Right hindlimb (tissue), 1 donor: ENCODE data around the gene LSR.

Source experiments
- DNase-seq: peaks from one replicate; pipeline ENCODE4 v3.0.0-alpha.2; 2018

Gene LSR, protein sequence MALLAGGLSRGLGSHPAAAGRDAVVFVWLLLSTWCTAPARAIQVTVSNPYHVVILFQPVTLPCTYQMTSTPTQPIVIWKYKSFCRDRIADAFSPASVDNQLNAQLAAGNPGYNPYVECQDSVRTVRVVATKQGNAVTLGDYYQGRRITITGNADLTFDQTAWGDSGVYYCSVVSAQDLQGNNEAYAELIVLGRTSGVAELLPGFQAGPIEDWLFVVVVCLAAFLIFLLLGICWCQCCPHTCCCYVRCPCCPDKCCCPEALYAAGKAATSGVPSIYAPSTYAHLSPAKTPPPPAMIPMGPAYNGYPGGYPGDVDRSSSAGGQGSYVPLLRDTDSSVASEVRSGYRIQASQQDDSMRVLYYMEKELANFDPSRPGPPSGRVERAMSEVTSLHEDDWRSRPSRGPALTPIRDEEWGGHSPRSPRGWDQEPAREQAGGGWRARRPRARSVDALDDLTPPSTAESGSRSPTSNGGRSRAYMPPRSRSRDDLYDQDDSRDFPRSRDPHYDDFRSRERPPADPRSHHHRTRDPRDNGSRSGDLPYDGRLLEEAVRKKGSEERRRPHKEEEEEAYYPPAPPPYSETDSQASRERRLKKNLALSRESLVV

DNA sequence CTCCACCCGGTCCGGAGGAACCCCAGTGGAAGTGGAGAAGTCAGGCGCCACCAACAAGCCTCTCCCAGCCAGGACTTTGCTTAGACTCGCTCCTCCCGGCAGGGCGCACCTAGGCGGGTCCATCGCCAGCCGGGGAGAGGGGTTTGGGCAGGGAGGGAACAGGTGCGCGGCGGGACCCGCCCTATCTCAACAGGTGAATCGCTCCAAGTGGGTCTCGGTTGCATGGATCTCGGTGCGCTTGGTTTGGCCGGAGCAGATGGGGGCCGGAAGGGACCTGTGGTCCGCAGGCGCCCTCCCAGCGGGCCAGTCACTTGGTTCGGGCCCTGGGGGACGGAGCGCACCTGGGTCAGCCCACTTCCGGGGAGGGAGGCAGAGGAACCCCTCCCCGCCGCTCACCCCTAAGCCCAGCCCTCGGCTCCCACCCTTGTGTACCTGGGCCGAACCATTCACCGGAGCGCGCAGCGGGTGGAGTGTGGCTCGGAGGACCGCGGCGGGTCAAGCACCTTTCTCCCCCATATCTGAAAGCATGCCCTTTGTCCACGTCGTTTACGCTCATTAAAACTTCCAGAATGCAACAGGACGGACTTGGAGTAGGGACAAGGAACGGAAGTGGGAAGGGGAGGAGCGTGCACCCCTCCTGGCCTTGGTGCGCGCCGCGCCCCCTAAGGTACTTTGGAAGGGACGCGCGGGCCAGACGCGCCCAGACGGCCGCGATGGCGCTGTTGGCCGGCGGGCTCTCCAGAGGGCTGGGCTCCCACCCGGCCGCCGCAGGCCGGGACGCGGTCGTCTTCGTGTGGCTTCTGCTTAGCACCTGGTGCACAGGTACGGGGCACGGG lies at the start of gene LSR:
LSR (plus strand) TSS at position 693 of the 836 bp plus-strand sequence; CDS start at position 714, 21 bp downstream.
- DNase-seq, result no peak

DNA sequence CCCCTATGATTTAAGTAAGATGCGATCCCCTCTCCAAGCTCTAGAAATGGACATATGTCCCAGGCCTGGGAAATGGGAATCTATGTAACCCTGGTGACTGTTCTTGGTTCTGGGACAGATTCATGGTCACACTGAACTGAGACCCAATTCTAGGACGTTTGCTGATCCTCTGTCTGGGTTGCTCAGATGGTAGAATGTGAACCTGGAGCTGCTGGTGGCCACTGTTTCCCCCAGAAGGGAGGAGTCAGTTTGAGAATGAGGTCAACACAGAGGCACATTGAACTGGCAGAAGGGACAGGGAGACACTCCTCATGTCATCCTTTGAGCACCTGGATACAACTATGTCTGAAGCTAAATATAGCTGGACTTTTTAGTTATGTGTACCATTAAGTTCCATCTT lies 49.3 kb upstream of the LSR start:
- DNase-seq, result no peak

DNA sequence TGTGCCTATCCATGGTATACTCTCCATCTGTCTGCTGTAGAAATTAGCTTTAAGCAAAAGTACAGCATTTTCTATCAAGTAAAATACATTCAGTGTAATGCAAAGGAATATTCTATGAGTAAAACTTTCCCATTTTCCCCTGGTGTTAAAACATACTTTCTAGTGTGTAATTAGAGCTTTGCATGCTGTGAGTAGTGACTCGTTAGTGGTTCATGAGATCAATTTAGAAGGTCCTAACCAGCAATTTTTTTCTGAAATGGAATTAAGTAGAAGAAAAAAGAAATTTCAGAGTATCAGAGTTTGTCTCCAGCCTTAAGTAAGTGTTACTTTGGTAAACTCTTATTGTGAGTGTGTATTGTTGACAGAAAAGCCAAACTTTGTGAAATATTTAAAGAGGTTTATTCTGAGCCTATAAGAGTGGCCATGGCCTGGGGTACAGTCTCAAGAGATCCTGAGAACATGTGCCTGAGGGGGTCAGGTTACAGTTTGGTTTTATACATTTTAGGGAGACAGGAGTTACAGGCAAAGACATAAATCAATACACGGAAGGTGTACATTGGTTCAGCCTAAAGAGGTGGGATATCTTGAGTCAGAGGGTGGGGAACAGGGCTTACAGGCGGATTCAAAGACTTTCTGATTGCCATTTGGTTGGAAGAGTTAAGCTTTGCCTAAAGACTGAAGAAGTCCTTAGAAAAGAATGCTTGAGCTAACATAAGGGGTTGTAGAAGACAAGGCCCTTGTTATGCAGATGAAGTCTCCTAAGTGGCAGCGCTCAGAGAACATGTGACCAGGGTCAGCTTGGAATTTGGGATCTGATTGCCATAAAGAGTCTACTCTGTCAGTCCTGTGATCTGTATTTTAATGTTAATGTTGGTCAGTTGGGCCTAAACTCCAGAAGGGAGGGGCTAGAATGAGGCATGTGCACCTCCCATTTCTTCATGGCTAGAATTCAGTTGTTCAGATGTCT lies 45.8 kb upstream of the LSR start:
- no peak for DNase-seq

DNA sequence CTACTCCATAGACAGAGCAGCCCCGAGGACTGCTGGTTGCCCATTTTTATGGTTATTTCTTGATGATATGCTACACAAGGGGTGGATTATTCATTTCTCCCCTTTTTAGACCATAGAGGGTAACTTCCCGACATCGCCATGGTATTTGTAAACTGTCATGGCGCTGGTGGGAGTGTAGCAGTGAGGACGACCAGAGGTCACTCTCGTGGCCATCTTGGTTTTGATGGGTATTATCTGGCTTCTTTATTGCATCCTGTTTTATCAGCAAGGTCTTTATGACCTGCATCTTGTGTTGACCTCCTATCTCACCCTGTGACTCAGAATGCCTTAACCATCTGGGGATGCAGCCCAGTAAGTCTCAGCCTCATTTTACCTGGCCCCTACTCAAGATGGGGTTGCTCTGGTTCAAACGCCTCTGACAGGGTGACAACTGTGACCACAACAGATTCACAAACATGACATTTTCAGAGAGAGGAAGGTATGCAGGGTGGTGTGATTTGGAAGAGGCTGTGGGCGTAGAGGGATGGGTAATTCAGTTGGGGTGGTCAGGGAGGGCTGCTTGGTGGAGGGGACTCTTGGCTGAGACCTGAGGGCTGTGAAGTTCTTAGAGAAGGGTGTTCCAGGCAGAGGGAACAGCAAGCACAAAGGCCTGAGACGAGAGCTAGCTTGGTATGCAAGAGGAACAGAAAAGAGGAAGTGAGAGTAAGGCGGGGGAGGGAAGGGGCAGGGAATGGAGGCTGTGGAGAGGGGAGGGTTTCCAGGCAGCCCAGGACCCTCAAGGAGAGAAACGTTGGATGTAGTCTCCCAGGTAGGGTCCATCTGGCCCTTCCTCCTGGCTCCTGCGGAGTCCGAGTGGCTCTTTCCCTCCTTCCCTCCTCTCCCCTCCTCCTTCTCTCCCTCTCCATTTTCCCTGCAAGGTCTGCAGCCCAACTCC lies 43.7 kb upstream of the LSR start:
- no peak for DNase-seq

DNA sequence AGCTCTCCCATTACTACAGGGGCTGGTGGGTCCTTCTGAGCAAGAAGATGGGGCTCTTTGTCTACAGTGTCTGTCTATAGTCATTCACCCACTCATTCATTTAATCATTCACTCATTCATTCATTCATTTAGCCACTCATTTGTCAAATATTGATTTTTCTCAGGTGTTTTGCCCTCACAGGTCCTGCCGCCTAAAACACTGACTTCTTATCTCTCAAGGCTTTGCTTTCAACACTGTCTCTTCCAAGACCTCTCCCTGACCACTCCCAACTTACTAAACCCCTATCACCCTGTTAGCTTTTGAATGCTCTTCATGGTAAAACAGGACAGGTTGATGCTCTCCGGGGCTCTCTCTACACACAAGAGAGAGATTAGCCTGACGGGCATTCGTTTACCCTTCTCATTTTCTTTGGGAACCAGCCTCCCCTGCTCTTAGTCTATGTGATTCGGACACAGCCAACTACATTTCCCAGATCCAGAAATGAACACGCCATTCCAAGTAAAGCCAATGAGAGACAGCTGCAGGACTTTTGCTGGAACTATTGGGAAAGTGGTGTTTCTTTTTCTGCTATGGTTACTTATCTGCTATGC lies 43.0 kb upstream of the LSR start:
- DNase-seq, result no peak

DNA sequence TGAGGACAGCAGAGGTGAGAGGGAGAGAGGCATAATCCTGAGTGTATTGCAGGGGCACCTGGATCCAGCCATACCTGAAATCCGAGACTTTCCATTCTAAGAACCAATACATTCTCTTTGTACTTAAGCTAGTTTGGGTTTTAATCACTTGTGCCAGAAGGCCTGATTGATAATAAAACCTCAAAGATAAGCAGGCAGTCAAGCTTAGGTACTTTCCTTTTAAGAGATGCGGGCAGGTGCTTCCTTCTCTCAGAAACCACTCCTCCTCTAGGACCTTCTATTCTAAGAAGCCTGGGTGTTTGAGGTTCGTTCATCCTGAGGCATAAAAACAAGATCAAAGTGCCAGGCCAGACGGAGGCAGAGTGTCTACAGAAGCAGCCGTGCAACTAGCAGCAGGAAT lies 42.4 kb upstream of the LSR start:
- DNase-seq, result no peak

DNA sequence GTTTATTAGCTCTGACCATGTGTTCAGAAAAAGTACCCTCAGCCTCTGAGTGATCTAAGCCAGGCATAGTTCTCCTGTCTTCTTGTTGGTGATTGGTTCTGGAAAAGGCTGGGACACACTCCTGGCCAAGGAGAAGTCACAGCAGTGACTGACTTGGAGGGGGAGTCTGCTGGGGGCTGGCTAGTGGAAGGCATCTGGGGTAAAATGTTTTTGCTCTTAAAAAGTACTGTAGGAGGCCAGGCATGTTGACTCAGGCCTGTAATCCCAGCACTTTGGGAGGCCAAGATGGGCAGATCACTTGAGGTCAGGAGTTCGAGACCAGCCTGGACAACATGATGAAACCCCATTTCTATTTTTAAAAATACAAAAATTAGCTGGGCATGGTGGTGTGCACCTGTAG lies 41.9 kb upstream of the LSR start:
- no peak for DNase-seq

DNA sequence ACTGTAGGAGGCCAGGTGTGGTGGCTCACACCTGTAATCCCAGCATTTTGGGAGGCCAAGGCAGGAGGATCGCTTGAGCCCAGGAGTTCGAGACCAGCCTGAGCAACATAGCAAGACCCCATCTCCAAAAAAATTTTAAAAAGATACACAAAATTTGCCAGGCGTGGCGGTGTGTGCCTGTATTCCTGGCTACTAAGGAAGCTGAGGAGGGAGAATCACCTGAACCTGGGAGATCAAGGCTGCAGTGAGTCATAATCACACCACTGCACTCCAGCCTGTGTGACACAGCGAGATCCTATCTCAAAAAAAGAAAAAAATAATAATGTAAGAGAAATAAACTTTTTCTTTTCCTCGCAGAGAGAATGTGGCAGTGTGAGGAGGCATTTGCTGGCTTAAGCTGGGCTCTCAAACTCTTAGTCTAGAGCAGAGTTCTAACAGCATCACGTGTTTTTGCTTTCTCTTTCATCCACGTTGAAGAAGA lies 41.4 kb upstream of the LSR start:
- no peak for DNase-seq

DNA sequence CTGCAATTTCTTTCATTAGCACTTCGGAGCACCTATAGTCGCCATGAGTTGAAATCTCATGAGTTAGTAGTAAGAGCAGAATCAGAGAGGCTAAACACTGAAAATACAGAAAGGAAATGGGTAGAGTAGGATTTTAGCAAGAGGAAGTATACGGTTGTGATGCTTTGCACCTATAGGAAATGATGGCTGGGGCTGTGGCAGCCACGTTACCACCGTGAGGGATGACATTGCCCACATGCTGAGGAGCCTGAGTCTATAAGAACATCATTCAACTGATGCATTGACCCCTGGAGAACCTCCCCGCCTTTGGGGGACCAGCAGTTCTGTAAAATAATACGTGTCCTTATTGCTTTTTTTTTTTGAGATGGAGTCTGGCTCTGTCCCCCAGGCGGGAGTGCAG lies 40.7 kb upstream of the LSR start:
- DNase-seq, result no peak

DNA sequence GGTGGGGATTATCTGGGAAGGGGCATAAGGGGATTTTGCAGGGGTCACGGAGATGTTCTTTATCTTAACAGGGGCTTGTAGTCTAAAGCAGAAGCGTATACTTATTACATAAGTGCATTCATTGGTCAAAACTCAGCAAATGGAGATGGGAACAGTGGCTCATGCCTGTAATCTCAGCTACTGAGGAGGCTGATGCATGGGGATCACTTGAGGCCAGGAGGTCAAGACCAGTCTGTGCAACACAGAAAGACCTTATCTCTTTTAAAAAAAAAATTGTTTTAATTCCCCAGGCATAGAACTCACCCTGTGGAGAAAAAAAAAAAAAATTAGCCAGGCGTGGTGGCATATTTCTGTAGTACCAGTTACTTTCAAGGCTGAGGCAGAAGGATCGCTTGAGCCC lies 39.2 kb upstream of the LSR start:
- DNase-seq, result no peak

DNA sequence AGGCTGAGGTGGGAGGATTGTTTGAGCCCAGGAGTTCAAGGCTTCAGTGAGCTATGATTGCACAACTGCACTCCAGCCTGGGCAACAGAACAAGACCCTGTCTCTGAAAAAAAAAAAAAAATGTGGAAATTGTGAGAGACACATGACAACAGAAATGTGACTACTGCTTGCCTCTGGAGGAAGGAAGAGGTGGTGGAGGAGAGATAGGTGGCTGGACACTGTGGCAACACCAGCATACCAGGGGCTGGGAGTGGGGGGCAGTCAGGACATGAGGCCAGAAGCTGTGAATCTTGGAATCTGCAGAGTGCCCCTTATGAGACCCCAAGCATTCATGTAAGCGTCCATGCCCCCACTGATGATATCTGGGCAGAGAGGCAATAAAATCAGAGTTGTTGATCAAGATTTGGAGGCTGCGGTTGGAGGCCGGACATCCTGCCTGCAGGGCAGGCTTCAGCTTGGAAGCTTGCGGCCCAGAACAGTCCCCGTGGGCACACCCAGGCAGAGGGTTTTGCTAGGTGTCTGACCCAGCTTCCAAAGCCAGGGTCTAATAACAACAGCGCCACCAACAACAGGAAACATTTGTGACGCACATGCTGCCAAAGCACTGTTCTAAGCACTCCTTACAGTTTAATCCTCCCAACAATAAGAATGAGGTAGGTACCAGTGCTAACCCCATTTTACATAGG lies 37.1 kb upstream of the LSR start:
- no peak for DNase-seq

DNA sequence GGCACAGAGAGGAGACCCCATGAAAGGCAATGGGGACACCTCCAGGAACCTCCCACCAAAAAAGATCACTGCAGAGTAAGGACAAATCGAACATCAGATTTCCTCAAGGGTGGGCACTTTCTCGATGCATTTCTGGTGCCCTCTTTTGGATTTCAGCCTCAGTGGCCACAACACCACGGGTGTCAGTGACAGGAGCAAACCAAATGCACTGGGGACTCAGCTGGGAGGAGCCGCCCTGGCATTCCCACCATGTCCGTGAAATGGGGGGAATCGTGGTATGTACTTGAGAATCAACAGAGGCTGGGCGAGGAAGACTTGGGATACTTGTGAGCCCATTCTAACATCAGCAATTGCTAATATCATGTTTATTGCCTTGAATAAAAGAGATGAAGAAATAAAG lies 36.6 kb upstream of the LSR start:
- DNase-seq, result no peak

DNA sequence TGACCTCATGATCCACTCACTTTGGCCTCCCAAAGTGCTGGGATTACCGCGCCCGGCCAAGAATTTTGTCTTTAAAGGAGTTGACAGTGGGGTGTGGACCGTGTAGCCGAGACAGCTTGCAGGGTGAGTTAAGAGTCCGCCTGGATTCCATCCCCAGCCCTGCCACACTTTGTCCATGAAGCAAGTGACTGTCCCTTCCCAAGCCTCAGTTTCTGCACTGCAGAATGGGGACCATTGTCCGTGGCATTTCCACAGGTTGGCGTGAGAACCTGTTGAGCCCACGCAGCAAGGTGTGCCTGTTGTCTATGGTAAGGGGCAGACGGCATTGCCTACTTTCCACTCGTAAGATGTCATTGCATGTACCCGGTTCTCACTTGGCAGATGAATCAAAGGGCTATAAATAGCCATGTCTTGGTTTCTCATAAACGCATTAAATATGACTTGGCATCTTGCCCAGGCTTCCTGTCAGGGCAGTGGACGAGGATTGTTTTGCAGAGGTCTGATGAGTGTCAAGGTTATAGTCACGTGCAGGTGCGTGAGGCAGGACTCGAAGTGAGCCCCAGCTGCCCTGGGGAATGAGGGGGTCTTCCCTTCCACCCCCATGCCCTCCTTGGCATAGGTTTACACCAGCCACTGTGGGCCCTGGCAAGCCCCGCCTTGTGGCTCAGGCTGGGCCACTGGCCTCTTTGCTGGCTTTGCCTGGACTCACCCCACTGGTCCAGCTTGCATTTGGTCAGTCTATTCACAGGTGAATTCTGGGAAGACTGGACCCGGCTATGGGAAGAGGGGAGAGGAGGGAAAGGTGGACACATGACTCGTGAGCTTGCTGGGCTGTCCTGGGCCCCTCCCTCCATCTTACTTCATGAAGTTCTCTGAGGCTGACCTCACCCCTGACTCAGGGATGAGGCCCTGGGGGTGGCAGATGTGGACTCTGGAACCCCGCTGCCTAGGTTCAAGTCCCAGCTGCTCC lies 34.9 kb upstream of the LSR start:
- peak; percentile 51 for DNase-seq

DNA sequence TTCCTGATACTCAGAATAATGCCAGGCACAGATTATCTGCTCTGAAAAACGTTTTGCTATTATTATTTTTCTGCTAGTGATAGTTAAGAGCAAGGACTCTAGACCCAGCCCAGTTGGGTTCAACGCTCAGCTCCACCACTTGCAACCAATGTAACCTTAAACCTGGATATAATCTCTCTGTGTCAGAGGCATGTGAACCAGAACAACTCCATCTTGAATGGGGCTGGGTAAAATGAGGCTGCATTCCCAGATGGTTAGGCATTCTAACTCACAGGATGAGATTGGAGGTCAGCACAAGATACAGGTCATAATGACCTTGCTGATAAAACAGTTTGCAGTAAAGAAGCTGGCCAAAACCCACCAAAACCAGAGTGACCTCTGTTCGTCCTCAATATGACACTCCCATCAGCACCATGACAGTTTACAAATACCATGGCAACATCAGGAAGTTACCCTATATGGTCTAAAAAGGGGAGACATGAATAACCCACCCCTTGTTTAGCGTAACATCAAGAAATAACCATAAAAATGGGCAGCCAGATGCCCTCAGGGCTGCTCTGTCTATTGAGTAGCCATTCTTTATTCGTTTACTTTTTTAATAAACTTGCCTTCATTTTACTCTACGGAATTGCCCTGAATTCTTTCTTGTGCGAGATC lies 33.9 kb upstream of the LSR start:
- DNase-seq, result no peak

DNA sequence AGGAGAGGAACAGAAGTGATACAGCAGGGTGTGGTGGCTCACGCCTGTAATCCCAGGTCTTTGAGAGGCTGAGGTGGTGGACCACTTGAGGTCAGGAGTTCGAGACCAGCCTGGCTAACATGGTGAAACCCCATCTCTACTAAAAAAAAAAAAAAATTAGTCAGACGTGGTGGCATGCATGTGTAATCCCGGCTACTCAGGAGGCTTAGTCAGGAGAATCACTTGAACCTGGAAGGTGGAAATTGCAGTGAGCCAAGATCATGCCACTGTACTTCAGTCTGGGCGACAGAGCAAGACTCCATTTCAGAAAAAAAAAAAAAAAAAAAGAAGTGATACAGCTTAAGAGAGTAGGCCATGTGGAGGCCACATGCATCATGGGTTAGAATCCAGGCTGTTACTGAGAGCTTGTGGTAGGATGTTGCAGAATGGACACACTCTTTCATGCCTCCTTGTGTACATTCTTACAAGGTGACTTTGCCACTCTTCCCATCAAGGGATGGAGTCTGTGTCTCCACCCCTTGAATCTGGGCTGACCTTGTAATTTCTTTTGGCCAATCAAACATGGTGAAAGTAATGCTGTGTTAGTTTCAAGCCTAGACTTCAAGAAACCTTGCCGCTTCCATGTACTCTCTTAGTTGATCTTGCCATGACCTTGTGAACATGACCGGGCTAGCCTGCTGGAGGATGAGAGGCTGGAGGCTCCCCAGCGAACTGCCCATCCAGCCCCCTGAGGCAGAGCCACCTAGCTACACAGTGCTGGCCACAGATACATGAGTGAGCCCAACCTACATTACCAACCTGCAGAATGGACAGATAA lies 32.6 kb upstream of the LSR start:
- no peak for DNase-seq

DNA sequence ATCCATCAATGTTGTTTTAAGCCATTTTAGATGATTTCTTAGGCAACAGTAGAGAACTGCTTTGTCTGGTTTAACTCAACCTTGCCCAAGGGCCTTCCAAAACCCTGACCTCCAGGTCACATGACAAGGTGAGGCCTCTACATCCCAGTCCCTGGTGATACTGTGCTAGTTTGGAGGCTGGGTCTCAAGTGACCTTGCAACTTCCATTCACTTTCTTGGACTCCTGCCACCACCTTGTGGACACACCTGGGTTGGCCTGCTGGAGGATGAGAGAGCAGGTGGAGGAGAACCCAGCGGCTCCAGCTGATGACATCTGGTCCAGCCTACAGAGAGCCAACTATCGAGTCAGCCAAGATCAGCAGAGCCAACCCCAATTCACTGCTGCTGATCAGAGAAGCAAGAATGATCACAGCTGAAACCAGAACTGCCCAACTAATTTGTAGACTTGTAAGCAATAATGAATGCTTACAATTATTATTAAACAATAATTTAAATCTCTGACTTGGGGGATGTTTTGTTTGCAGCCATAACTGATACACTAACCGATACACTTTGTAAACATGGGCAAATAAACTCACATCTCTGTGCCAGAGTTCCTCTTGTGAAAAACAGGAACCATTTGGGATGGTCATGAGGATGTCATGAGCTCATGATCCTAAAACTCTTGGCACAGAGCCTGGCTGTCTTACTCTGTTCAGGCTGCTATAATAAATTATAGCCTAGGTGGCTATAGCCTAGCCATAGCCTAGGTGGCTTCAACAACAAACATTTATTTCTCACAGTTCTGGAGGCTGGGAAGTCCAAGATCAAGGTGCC lies 31.8 kb upstream of the LSR start:
- no peak for DNase-seq

DNA sequence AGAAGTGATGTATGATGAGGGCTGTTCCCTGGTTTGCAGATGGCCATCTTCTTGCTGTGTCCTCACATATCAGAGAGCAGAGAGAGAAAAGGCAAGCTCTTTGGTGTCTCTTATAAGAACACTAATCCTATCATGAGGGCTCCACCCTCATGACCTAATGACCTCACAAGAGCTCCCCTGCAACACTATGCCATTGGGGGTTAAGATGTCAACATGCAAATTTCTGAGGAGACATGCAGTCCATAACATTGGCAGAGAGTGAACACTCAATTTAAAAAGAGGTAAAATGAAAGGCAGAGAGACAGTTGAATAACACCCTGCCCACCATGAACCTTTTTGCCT lies 31.2 kb upstream of the LSR start:
- no peak for DNase-seq
